NCI-H446 (cell line): ENCODE data around the gene ODF2.

Source experiments
- DNase-seq, 2 experiments: peaks; one replicate each; lab custom pipeline; 2025; lab: John Stamatoyannopoulos, UW

Gene ODF2

DNA sequence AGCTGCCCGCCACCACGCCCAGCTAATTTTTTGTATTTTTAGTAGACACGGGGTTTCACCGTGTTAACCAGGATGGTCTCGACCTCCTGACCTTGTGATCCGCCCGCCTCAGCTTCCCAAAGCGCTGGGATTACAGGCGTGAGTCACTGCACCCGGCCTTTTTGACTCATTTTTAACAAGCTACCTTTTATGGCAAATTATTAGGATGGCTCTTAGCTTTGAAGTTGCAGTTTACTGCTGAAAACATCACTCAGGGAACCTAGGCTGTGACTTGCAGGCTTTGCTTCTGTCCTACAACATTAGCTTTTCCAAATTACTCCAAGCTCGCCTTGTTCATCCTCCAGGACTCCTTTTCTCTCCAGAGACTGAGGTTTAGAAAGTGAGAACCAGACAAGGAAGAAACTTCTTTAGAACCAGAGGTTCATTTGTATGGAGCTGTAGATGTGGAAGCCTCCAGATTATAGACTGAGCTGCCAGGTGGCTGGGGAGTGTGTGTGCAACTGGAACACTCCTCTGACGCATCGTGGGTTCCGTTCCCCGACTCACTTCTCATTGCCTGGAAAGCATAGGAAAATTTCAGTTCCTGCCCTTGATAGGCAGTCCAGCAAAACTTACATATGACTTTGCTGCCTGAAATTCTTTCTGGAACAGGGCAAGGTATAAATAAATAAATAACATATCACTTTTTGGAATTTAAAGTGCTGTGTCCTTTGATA lies 72.8 kb downstream of the ODF2 start:
- no peak for DNase-seq

DNA sequence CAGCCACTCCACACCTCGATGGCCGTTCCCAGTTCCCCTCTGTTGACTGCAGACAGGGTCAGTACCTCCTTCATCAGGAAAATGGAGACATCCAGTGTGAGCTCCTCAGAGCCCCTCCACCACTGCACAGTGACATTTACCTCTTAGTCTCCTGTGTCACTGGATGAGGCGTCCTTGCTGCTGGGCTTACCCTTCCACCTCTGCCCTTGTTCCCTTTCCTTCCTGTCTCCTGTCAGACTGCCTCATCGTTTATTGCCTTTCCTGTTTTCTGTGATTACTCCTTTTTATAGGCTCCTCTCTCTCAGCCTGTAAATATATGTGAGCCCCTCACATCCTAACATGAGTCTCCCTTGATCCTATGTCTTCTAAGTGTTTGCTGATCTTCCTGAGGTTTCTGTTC lies 73.4 kb downstream of the ODF2 start:
- DNase-seq, result no peak

DNA sequence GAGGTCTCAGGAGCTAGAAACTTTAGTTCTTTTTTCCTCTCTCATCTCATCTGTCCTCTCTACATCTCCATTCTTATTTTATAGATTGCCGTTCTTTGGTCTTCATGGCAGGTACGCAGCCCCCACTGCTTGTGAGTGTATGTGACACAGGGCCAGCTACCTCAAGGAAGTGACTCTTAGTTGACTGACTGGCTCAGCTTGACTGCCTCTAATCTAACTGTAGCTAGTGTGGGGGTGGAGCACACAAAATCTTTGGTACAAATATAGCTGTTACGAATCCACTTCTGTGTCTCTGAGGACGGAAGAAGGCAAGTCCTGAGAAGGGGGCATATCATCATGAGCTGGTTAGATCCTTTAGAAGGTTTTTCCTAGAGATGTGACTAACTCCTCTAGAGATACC lies 76.8 kb downstream of the ODF2 start:
- no peak for DNase-seq

DNA sequence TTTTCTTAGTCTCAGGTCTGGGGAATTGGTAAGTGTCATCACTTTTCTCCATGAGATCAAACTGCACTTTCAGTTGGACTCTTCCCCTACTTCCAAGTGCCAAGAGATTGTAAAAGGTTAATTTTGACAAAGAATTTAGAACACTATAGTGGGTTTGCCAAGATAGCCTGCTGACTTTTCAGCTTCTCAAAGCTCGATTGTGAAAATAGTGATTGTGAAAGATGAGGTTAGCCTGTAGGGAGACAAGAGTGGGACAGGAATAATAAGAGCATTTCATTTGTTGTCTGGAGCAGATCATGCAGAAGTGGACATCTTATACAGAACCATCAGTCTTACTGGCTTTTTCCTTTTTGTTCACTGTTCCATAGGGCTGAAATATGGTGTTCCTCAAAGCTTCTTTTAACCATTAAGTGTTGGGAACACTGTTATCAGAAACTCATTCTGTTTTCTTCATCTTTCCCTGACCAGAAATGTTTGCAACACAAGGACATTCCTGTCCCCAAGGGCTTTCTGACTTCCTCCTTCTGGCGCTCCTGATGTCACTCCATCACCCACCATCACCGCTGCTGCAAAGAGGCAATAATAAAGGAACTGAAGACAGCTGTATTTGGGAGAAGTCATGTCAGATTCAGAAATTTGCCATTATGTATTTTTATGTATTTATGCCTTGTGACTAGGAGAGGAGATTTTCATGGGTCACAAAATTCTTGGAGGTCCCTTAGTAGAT lies 85.0 kb downstream of the ODF2 start:
- DNase-seq, result no peak

DNA sequence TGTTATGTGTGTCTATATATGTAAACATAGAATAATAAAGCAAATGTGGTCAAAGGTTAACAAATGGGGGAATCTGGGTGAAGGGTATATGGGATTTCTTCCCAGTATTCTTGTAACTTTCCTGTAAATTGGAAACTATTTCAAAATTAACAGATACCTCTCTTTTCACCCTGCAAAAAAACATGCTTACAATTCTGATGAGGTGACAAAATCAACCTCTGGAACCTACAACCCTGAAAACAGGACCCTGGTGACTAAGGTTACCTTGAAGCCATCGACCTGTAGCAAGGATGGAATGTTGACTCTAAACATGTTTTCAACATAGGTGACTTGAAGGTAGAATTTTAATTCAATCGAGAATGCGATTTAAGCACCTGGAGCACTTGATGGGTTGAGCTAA lies 90.7 kb downstream of the ODF2 start:
- DNase-seq, result no peak

DNA sequence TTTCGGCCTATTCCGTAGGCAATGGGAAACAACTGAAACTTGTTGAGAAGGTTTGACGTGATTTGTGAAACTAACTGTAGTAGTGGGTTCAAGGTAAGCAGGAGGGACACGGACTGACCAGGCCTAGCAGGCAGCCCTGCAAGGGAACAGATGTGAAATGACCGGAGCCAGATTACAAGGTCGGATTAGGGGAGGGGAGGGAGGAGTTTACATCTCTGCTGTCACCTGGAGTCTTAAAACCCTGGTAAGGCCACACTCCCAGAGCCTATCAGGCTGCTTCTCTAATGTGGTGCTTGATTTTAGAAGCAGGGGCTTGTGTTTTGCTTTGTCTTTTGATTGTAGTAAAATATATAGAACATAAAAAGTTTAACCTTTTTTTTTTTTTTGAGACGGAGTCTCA lies 93.1 kb downstream of the ODF2 start:
- DNase-seq, result no peak

DNA sequence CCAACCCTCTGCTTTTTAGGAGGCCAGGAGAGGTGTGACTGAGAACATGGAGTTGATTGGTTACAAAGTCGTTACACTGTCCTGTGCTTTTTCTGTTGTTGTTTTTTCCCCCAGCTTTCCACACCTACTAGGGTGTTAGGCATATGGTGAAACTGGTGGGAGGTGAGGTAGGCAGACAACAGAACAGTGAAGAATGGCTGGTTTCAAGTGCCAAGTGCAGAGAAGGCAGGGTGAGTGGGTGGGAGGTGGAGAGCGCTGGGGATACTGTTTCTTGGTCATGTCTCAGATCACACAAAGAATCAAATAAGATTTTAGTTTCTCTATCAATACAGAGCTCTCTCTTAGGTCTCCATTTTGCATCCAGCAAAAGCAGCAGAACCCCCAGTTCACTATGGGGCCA lies 94.4 kb downstream of the ODF2 start:
- DNase-seq, result no peak
